H1 (cell line): ENCODE measurements around the gene GLOD4. TPM values are rescaled to one million over a fixed set of nuclear protein-coding genes. Genes with fewer than 3 reads are reported as not detected.

ENCODE experiments used
- BRCA1 ChIP-seq: IDR thresholded peaks from 2 replicates; pipeline ENCODE4 v1.6.1; 2012; ENCODE audit warnings: low read depth, low read length, improper control_type of control experiment
- CHD7 ChIP-seq: fragments of 300-600 bp; sonication (generic); IDR thresholded peaks from 2 replicates; pipeline ENCODE4 v1.7.1; 2012; ENCODE audit warnings: low read length, moderate library complexity, mild to moderate bottlenecking, inconsistent platforms; ENCODE audit not compliant: insufficient replicate concordance
- KDM5A ChIP-seq: fragments of 200-600 bp; IDR thresholded peaks from 2 replicates; pipeline ENCODE4 v1.7.1; 2012; ENCODE audit warnings: mild to moderate bottlenecking, low read length, inconsistent platforms, mixed read lengths
- TAF1 ChIP-seq: IDR thresholded peaks from 2 replicates; pipeline ENCODE4 v1.6.1; 2011; ENCODE audit warnings: mild to moderate bottlenecking, low read depth, low read length
- polyA plus RNA-seq, 7 experiments: library from polyadenylated mRNA; depleted of rRNA in 3 of 7; stranded (reverse) in 5 of 7; unstranded in 2 of 7; fragments of >200 nt in 5 of 7; fragments of 200-250 nt in 2 of 7; gene quantifications; 1 replicate in 5 of 7; 2 replicates in 1 of 7; 4 replicates in 1 of 7; pipeline versions ENCODE4 v1.2.1 to v1.2.3, GENCODE V29; 2011 to 2013; ENCODE audit warnings: missing spikeins in 2 of 7, mixed read lengths in 2 of 7
- total RNA-seq: library from RNA; stranded (reverse); fragmentation: NEBNext Ultra II Directional; extraction: Animal tissue kit (Norgen Biotek cat#: 25700); gene quantifications from 2 replicates; pipeline ENCODE4 v1.2.1, GENCODE V29; 2021

Gene GLOD4
- total and polyA plus RNA-seq, 2 of the 8 experiments (the other 6 are each of a cell fraction or from before 2014, with no cell fraction given) = 36.8 to 81.3 TPM

DNA sequence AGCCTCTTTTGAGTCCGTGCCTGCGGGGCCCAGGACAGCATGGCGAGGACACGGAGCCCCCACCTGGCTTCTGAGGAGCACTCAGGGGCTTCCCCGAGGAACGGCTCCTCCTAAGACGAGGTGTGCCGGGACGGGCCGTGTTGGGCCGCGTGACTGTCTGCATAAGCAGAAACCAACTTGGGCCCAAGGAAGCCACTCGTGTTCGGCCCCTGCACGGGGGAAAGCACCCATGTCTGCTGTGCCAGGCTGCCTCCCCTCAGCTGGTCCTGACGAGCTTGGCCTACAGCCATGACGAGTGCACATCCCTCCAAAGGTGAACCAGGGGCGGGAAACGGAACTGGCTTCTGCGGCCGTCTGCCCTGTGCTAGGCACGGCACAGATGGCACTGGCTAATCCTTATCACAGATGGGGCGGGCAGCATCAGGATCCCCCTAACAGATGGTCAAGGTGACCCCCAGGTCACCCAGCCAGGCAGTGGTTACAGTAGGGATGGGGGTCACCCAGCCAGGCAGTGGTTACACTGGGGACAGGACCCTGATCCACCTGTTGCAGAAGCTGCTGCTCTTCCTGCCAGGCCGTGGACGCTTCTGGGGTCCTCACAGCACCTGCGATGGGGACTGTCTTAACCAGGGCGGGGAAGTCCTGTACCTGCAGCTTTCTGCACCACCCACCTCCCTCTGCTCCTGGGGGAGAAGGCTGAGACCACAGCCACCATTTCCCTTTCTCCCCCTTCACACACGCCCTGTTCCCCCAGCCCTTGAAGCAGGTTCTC is 25.6 kb upstream of the GLOD4 start (continued):
- TF ChIP-seq CHD7 = no peak
- no peak for TF ChIP-seq KDM5A
- TF ChIP-seq TAF1 = no peak
- no peak for TF ChIP-seq BRCA1
